Gastrocnemius medialis (tissue), 4 donors: ENCODE measurements around the gene IQGAP2. TPM values are rescaled to one million over a fixed set of nuclear protein-coding genes. Genes with fewer than 3 reads are reported as not detected.

Experiments used
- ATAC-seq, 2 donors: fragments of 150-250 bp; one replicate each; pipeline ENCODE4 v1.9.1; 2016
- DNase-seq, 2 donors: peaks; one replicate each; pipeline ENCODE4 v3.0.0-alpha.2; 2019
- H3K27ac ChIP-seq, 4 donors: fragments of 200-600 bp; sonication (generic); 1 replicate in 1 of 4; 2 replicates in 3 of 4; pipeline ENCODE4 v1.5.1; 2016 to 2018; ENCODE audit warnings: mild to moderate bottlenecking in 2 of 4, moderate library complexity in 1 of 4
- H3K27me3 ChIP-seq, 3 donors: fragments of 200-600 bp; sonication (generic) in 2 of 3; 1 replicate in 1 of 3; 2 replicates in 2 of 3; pipeline versions ENCODE4 v1.5.1 to v1.6.0; 2016 to 2019; ENCODE audit warnings: mild to moderate bottlenecking in 1 of 3, moderate library complexity in 1 of 3
- H3K36me3 ChIP-seq, 2 donors: fragments of 200-600 bp; sonication (generic) in 1 of 2; one replicate each; pipeline ENCODE4 v1.5.1; 2017 to 2018
- H3K4me1 ChIP-seq, 2 donors: fragments of 200-600 bp; sonication (generic) in 1 of 2; one replicate each; pipeline ENCODE4 v1.5.1; 2016 to 2017; ENCODE audit warnings: mild to moderate bottlenecking in 2 of 2
- H3K4me3 ChIP-seq, 4 donors: fragments of 200-600 bp; sonication (generic) in 3 of 4; 1 replicate in 1 of 4; 2 replicates in 3 of 4; pipeline ENCODE4 v1.5.1; 2016 to 2019; ENCODE audit warnings: mild to moderate bottlenecking in 2 of 4
- H3K9me3 ChIP-seq, 3 donors: fragments of 200-600 bp; sonication (generic) in 2 of 3; 1 replicate in 1 of 3; 2 replicates in 2 of 3; pipeline ENCODE4 v1.5.1; 2016 to 2019
- CTCF ChIP-seq, 5 experiments: fragments of 450-650 bp in 3 of 5; fragments of 200-600 bp in 2 of 5; sonication (generic) in 2 of 5; IDR thresholded peaks in 4 of 5; conservative IDR thresholded peaks in 1 of 5; 1 replicate in 4 of 5; 2 replicates in 1 of 5; pipeline ENCODE4 v1.5.1; 2016 to 2019; ENCODE audit warnings: antibody characterized with exemption in 5 of 5, mild to moderate bottlenecking in 3 of 5, moderate library complexity in 3 of 5
- POLR2A ChIP-seq, 2 donors: fragments of 450-650 bp; IDR thresholded peaks; one replicate each; pipeline ENCODE4 v1.6.1; 2017; ENCODE audit warnings: antibody characterized with exemption in 2 of 2, mild to moderate bottlenecking in 2 of 2, moderate library complexity in 2 of 2
- in situ Hi-C, 4 donors: fragments of 200-750 bp; cut with MboI; loops; one replicate each; pipeline versions ENCODE4 v1.15.0 to v1.8.0; 2017; ENCODE audit warnings: low sequenced_read_pairs in 4 of 4
- intact Hi-C: fragments of 100-400 bp; cut with DNase I; formaldehyde crosslinking; loops from one replicate; pipeline ENCODE4 v1.15.1; 2023; ENCODE audit warnings: low total_unique reads
- total RNA-seq, 4 donors: library from RNA; depleted of rRNA; stranded (reverse); fragments of >200 nt; gene quantifications; one replicate each; pipeline versions ENCODE4 v1.1.0 to v1.2.3, GENCODE V29; 2016

Gene IQGAP2
- total RNA-seq, 4 donors from 2014 or later: 1.5 to 6.8 (median 2.5) TPM

DNA sequence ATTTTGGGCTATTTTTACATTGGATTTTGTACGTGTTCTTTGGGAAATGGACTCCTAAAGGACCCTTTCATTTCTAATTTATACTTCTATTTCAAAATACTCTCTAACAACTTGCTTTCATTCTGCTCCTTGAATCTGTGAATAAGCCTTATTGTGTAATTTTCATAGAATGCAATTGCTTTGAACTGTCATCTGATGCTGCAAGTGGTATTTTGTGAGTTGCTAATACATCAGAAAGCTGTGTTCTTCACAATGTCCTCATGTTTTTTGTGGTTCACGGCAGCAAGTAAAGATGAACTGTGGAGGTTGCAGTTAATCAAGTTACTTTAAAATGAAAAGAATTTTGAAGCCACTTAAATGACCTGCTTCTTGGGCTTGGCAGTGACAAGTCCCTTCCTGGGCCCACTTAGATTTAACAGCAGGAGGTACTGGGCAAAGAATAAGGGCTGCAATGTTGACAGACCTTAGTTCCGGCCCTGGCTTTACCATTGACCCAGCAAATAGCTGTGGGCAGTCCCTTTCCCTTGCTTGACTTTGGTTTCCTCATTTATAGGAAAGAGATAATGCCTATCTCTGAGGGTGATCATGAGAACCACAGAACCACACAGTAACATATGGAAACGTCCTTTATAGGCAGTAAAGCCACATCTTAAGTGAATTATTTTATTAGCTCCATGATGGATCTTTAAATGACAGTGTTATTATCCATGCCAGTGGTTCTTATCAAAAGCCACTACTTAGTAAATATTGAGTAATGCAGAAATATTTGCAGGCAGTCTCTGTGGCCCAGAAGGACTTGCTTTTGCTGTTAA lies 54.8 kb downstream of the IQGAP2 start:
- intact Hi-C loops: no loop called here

GRCh38 chr5:76458486-76458830 lies 55.4 kb downstream of the IQGAP2 start:
- Histone ChIP-seq H3K36me3 (no peaks in the 10 kb centered on the region), H3K4me1 (no peaks in the 10 kb centered on the region), H3K4me3 (no peak overlapping the region), H3K9me3 (no peaks in the 10 kb centered on the region), H3K27ac (no peak overlapping the region), H3K27me3 (no peaks in the 10 kb centered on the region)
- ATAC-seq (no peak), DNase-seq (no peak)
- TF ChIP-seq POLR2A (IDR thresholded peaks at IDR 0.05) (no peak), CTCF (IDR thresholded peaks at IDR 0.05 in 4 of 5, conservative IDR thresholded peaks at IDR 0.05 in 1 of 5) (no peak)
- intact Hi-C loops: no loop called here
- in situ Hi-C loops: no loop called here

More for the DNA sequence above, 54.8 kb downstream of the IQGAP2 start:
- DNase-seq: no peak
- no peaks in the 10 kb centered on the region for H3K27me3 ChIP-seq
- ATAC-seq: no peak
- TF ChIP-seq CTCF (IDR thresholded peaks at IDR 0.05 in 4 of 5, conservative IDR thresholded peaks at IDR 0.05 in 1 of 5): no peak
- no peak for TF ChIP-seq POLR2A (IDR thresholded peaks at IDR 0.05)
- in situ Hi-C loops: no loop called here
- H3K36me3 ChIP-seq: no peaks in the 10 kb centered on the region
- no peaks in the 10 kb centered on the region for H3K4me1 ChIP-seq
- H3K4me3 ChIP-seq: no peak overlapping the region
- no peaks in the 10 kb centered on the region for H3K9me3 ChIP-seq
- H3K27ac ChIP-seq: no peak overlapping the region

GRCh38 chr5:76460104-76460503 lies 57.0 kb downstream of the IQGAP2 start:
- intact Hi-C loops: no loop called here

GRCh38 chr5:76462097-76462667 lies 59.1 kb downstream of the IQGAP2 start:
- no peak for TF ChIP-seq POLR2A (IDR thresholded peaks at IDR 0.05)
- no peak for TF ChIP-seq CTCF (IDR thresholded peaks at IDR 0.05 in 4 of 5, conservative IDR thresholded peaks at IDR 0.05 in 1 of 5)
- no peaks in the 10 kb centered on the region for H3K9me3 ChIP-seq
- no peak overlapping the region for H3K27ac ChIP-seq
- no peaks in the 10 kb centered on the region for H3K27me3 ChIP-seq
- in situ Hi-C loops: no loop called here
- H3K4me3 ChIP-seq: no peak overlapping the region
- no peaks in the 10 kb centered on the region for H3K36me3 ChIP-seq
- no peak for DNase-seq
- intact Hi-C loops: no loop called here
- no peaks in the 10 kb centered on the region for H3K4me1 ChIP-seq
- ATAC-seq: no peak

More at GRCh38 chr5:76460104-76460503, 57.0 kb downstream of the IQGAP2 start:
- in situ Hi-C loops: no loop called here
- Histone ChIP-seq H3K27ac (no peak overlapping the region), H3K27me3 (no peaks in the 10 kb centered on the region), H3K4me1 (no peaks in the 10 kb centered on the region), H3K36me3 (no peaks in the 10 kb centered on the region), H3K4me3 (no peak overlapping the region), H3K9me3 (no peaks in the 10 kb centered on the region)
- DNase-seq (no peak), ATAC-seq (no peak)
- TF ChIP-seq POLR2A (IDR thresholded peaks at IDR 0.05): no peak
- no peak for TF ChIP-seq CTCF (IDR thresholded peaks at IDR 0.05 in 4 of 5, conservative IDR thresholded peaks at IDR 0.05 in 1 of 5)
